ENCODE data around the gene DLGAP5. TPM values are rescaled to one million over a fixed set of nuclear protein-coding genes. Genes with fewer than 3 reads are reported as not detected.

Gene DLGAP5
- total and polyA plus RNA-seq, 2 of the 4 experiments (the other 2 are of a cell fraction): 14.9 to 19.0 TPM

- H4K5ac ChIP-seq (ENCODE audit: low read depth, low read length): 0 out of 2 replicates have a peak overlapping the region, but pooled peaks have one; percentile 2
- no peak overlapping the region for H3K9ac ChIP-seq (ENCODE audit: low read depth, low read length)
- H3K79me1 ChIP-seq (ENCODE audit: low read depth in 1 of 2, low read length in 2 of 2): peaks cover 2 to 14% of the 10 kb centered on the region in 2 experiments; a peak in 3 of 4 replicates
- peaks cover 10% of the 10 kb centered on the region for H4K20me1 ChIP-seq (ENCODE audit: insufficient read depth, low read length)
- H2AFZ ChIP-seq (replicated peaks; ENCODE audit: low read length, poor library complexity): peak overlapping the region; percentile 9
- H2BK15ac ChIP-seq (ENCODE audit: low read depth, low read length): no peak overlapping the region; the same call in 2 of the 3 replicates
- H3K36me3 ChIP-seq (ENCODE audit: control insufficient read depth, insufficient read depth, low read length): no peaks in the 10 kb centered on the region
- intact Hi-C loops (cut with micrococcal nuclease) (loop anchor here (5.0 kb wide), 1 partner anchor 34 kb away; no protein-coding TSS in a partner anchor), in situ Hi-C loops (cut with MboI; ENCODE audit: low sequenced_read_pairs) (no loop called here), dilution Hi-C loops (cut with HindIII; ENCODE audit: low sequenced_read_pairs, unreplicated experiment) (no loop called here)
- H3K27me3 ChIP-seq (ENCODE audit: control insufficient read depth, insufficient read depth, low read length): no peaks in the 10 kb centered on the region
- no peak overlapping the region; the same call in 1 of the 2 replicates for H3K4me2 ChIP-seq (ENCODE audit: low read depth, low read length)
- no peak overlapping the region for H2BK120ac ChIP-seq (ENCODE audit: low read depth, low read length)
- H3K14ac ChIP-seq (replicated peaks; ENCODE audit: low read depth, low read length): no peak overlapping the region; the same call in 1 of the 2 replicates
- DNase-seq (no peak), ATAC-seq (ENCODE audit: low read depth) (no peak)
- no peak overlapping the region for H4K91ac ChIP-seq (ENCODE audit: insufficient read depth, low read depth, low read length)
- no CpG with 5 or more reads among the region's 3 CpGs for WGBS, 2 experiments (ENCODE audit: extremely low coverage in 2 of 2, insufficient read length in 1 of 2)
- no peak overlapping the region for H2BK5ac ChIP-seq (ENCODE audit: low read depth, low read length, poor library complexity, severe bottlenecking)
- no peak overlapping the region for H2BK20ac ChIP-seq (ENCODE audit: low read depth, low read length)
- ChIA-PET CTCF (no interaction called here), POLR2A (ENCODE audit: unreplicated experiment) (no interaction called here)
- H3K4ac ChIP-seq (ENCODE audit: low read depth, low read length): 0 out of 2 replicates have a peak overlapping the region, but pooled peaks have one; percentile 41
- BruUV-seq (replicated peaks): no TSS peak
- no peak overlapping the region for H4K8ac ChIP-seq (ENCODE audit: low read depth in 2 of 2, low read length in 2 of 2)
- H3K4me3 ChIP-seq (ENCODE audit: insufficient read depth, low read depth, low read length): no peak overlapping the region
- H3K9me1 ChIP-seq (ENCODE audit: insufficient read depth, low read length): peaks cover 5% of the 10 kb centered on the region
- H3K4me1 ChIP-seq (ENCODE audit: control insufficient read depth, insufficient read depth, low read length): peaks cover 17% of the 10 kb centered on the region
- H3K9me3 ChIP-seq (ENCODE audit: control insufficient read depth, insufficient read depth, low read length): no peaks in the 10 kb centered on the region
- no peak overlapping the region for H3K56ac ChIP-seq (ENCODE audit: extremely low read depth, insufficient read depth, low read length)
- H3K23ac ChIP-seq (ENCODE audit: low read depth, low read length): no peak overlapping the region
- TF ChIP-seq POLR2A (IDR thresholded peaks at IDR 0.05; ENCODE audit: low read depth, low read length): no peak
- TF ChIP-seq USF2 (IDR thresholded peaks at IDR 0.05; ENCODE audit: low read depth, low read length): no peak
- no peak for TF ChIP-seq RCOR1 (IDR thresholded peaks at IDR 0.05; ENCODE audit: insufficient replicate concordance, low read length)
- TF ChIP-seq CTCF (conservative IDR thresholded peaks at IDR 0.05; ENCODE audit: low read depth, low read length): no peak
- no peak for TF ChIP-seq MAFK (IDR thresholded peaks at IDR 0.05; ENCODE audit: low read depth, low read length)
- no peak for TF ChIP-seq MXI1 (IDR thresholded peaks at IDR 0.05; ENCODE audit: borderline replicate concordance, low read depth, low read length)
- no peak for TF ChIP-seq RAD21 (IDR thresholded peaks at IDR 0.05; ENCODE audit: low read length)
- no peak for TF ChIP-seq FOS (IDR thresholded peaks at IDR 0.05; ENCODE audit: low read depth, low read length)
- TF ChIP-seq SMC3 (IDR thresholded peaks at IDR 0.05; ENCODE audit: low read depth, low read length): no peak
- no peak for TF ChIP-seq NFE2L2 (IDR thresholded peaks at IDR 0.05; ENCODE audit: low read depth, low read length)
- TF ChIP-seq RFX5 (IDR thresholded peaks at IDR 0.05; ENCODE audit: low read depth, low read length): no peak
- no peak for TF ChIP-seq BHLHE40 (IDR thresholded peaks at IDR 0.05; ENCODE audit: low read depth, low read length)
- no peak for TF ChIP-seq MAZ (IDR thresholded peaks at IDR 0.05; ENCODE audit: borderline replicate concordance, low read depth, low read length)
- no peak for TF ChIP-seq CEBPB (IDR thresholded peaks at IDR 0.05; ENCODE audit: low read depth, low read length)
- H3K18ac ChIP-seq (ENCODE audit: low read depth, low read length): no peak overlapping the region
- no peak overlapping the region for H3K27ac ChIP-seq (ENCODE audit: insufficient read depth, low read length)
- no peak overlapping the region for H2AK9ac ChIP-seq (replicated peaks; ENCODE audit: low read depth, low read length, poor library complexity)
- no peak overlapping the region for H2AK5ac ChIP-seq (ENCODE audit: low read depth, low read length)
Observed at GRCh38 chr14:55126034-55126433, 65.4 kb downstream of the DLGAP5 start.
